HepG2 (cell line): ENCODE data around the gene BMPR1B. TPM values are rescaled to one million over a fixed set of nuclear protein-coding genes. Genes with fewer than 3 reads are reported as not detected.

Experiments
- ATAC-seq: fragments of 200-7000 bp; cut with Tn5 transposase; 3 replicates; pipeline ENCODE4 v1.9.1; 2020; ENCODE audit warnings: mild to moderate bottlenecking, moderate library complexity
- BruUV-seq: library from RNA; stranded (reverse); fragments of 400-500 nt; replicated peaks from 2 replicates; lab custom pipeline; 2021; lab: Mats Ljungman, UMichigan
- CTCF ChIA-PET: fragments of 300-600 bp; formaldehyde crosslinking; extraction: SDS; loops from one replicate; lab custom pipeline; 2021; ENCODE audit warnings: low total read pairs, inconsistent platforms, low intra/inter-chr PET ratio; lab: Yijun Ruan, JAX
- POLR2A ChIA-PET: fragments of 350-600 bp; sonication (Branson Sonifier 250); formaldehyde crosslinking; loops from one replicate; lab custom pipeline; 2020; ENCODE audit warnings: antibody characterized with exemption, inconsistent platforms; lab: Yijun Ruan, JAX
- DNase-seq: peaks from one replicate; pipeline ENCODE4 v3.0.0-alpha.2; 2015; ENCODE audit warnings: low spot score
- FAIRE-seq: peaks from 3 replicates; lab custom pipeline; 2011; peaks lifted over from hg19 to GRCh38; lab: Jason Lieb, UNC
- H2AFZ ChIP-seq: one replicate; pipeline ENCODE4 v1.6.1; 2011; ENCODE audit warnings: low read length, inconsistent platforms
- H3K27ac ChIP-seq: fragments of 300-600 bp; 3 replicates; pipeline ENCODE4 v1.8.0; 2011; ENCODE audit warnings: mixed run types, mild to moderate bottlenecking, mixed read lengths, low read length, inconsistent platforms; ENCODE audit not compliant: insufficient read depth; ENCODE audit errors: extremely low read length
- H3K27me3 ChIP-seq, 2 experiments: fragments of 200-600 bp in 1 of 2; 2 replicates in 1 of 2; 3 replicates in 1 of 2; pipeline versions ENCODE4 v1.6.0 to v1.8.0; 2011; ENCODE audit warnings: low read length in 2 of 2, mild to moderate bottlenecking in 2 of 2, moderate library complexity in 2 of 2, inconsistent platforms in 1 of 2; ENCODE audit not compliant: insufficient read depth in 2 of 2, control insufficient read depth in 1 of 2
- H3K36me3 ChIP-seq, 2 experiments: fragments of 200-600 bp in 1 of 2; replicated peaks in 1 of 2; 2 replicates in 1 of 2; 3 replicates in 1 of 2; pipeline versions ENCODE4 v1.5.1 to v1.8.0; 2011; ENCODE audit warnings: low read length in 2 of 2, inconsistent platforms in 1 of 2; ENCODE audit not compliant: insufficient read depth in 2 of 2, control insufficient read depth in 1 of 2
- H3K4me1 ChIP-seq: 2 replicates; pipeline ENCODE4 v1.5.1; 2012; ENCODE audit warnings: low read length, inconsistent platforms; ENCODE audit not compliant: insufficient read depth
- H3K4me2 ChIP-seq: 2 replicates; pipeline ENCODE4 v1.6.0; 2011; ENCODE audit warnings: low read depth, low read length, inconsistent platforms
- H3K4me3 ChIP-seq, 3 experiments: fragments of 200-600 bp in 1 of 3; sonication (generic), shearing (Covaris generic) in 1 of 3; replicated peaks in 1 of 3; 2 replicates each; pipeline ENCODE4 v1.5.1; 2011 to 2016; ENCODE audit warnings: low read length in 3 of 3, inconsistent platforms in 2 of 3, low read depth in 2 of 3, mild to moderate bottlenecking in 2 of 3, control low read depth in 1 of 3, mixed read lengths in 1 of 3; ENCODE audit not compliant: insufficient read depth in 1 of 3
- H3K79me2 ChIP-seq: one replicate; pipeline ENCODE4 v1.6.1; 2011; ENCODE audit warnings: low read length, inconsistent platforms; ENCODE audit not compliant: insufficient read depth
- H3K9ac ChIP-seq: 2 replicates; pipeline ENCODE4 v1.6.0; 2011; ENCODE audit warnings: mild to moderate bottlenecking, low read depth, low read length, inconsistent platforms; ENCODE audit not compliant: insufficient read depth
- H3K9me3 ChIP-seq: 2 replicates; pipeline ENCODE4 v1.5.1; 2012; ENCODE audit warnings: mild to moderate bottlenecking, low read length
- H4K20me1 ChIP-seq: 2 replicates; pipeline ENCODE4 v1.6.0; 2011; ENCODE audit warnings: inconsistent platforms, mild to moderate bottlenecking, low read length, moderate library complexity; ENCODE audit not compliant: insufficient read depth
- ATF1 ChIP-seq: IDR thresholded peaks from 2 replicates; pipeline ENCODE4 v1.6.1; 2016; ENCODE audit warnings: mild to moderate bottlenecking, control low read depth
- BCLAF1 ChIP-seq: fragments of 450-650 bp; IDR thresholded peaks from 2 replicates; pipeline ENCODE4 v1.6.1; 2017; ENCODE audit warnings: mild to moderate bottlenecking
- CBX5 ChIP-seq: sonication (generic); formaldehyde crosslinking; IDR thresholded peaks from 2 replicates; pipeline ENCODE4 v1.4.0; 2020; ENCODE audit warnings: missing genetic modification reagents, borderline replicate concordance
- FLYWCH1 ChIP-seq: sonication (generic); formaldehyde crosslinking; IDR thresholded peaks from 2 replicates; pipeline ENCODE4 v1.8.1; 2023; ENCODE audit warnings: mild to moderate bottlenecking, missing genetic modification reagents
- HOXA5 ChIP-seq: sonication (generic); formaldehyde crosslinking; IDR thresholded peaks from 2 replicates; pipeline ENCODE4 v1.4.0; 2020; ENCODE audit warnings: missing genetic modification reagents
- KLF13 ChIP-seq: sonication (generic); formaldehyde crosslinking; IDR thresholded peaks from 2 replicates; pipeline ENCODE4 v1.4.0; 2020; ENCODE audit warnings: mild to moderate bottlenecking, missing genetic modification reagents
- NFATC3 ChIP-seq: sonication (generic); formaldehyde crosslinking; IDR thresholded peaks from 2 replicates; pipeline ENCODE4 v1.5.1; 2020; ENCODE audit warnings: mild to moderate bottlenecking, missing genetic modification reagents
- PRPF4 ChIP-seq: fragments of 200-400 bp; formaldehyde crosslinking; IDR thresholded peaks from 2 replicates; pipeline ENCODE4 v1.6.1; 2016; ENCODE audit warnings: low read length, low read depth; ENCODE audit not compliant: poor library complexity, severe bottlenecking
- REL ChIP-seq: sonication (generic); formaldehyde crosslinking; conservative IDR thresholded peaks from 2 replicates; pipeline ENCODE4 v1.8.0; 2022; ENCODE audit warnings: mild to moderate bottlenecking, missing genetic modification reagents, moderate library complexity
- RXRB ChIP-seq: IDR thresholded peaks from 2 replicates; pipeline ENCODE4 v1.6.1; 2016; ENCODE audit warnings: borderline replicate concordance, missing genetic modification reagents, missing compliant biosample characterization
- SRF ChIP-seq: IDR thresholded peaks from 2 replicates; pipeline ENCODE4 v1.6.1; 2011; ENCODE audit warnings: mild to moderate bottlenecking, low read depth, low read length, moderate library complexity
- ZNF124 ChIP-seq: sonication (generic); formaldehyde crosslinking; IDR thresholded peaks from 2 replicates; pipeline ENCODE4 v1.4.0; 2020; ENCODE audit warnings: missing genetic modification reagents
- ZNF446 ChIP-seq: sonication (generic); formaldehyde crosslinking; IDR thresholded peaks from 2 replicates; pipeline ENCODE4 v1.5.0; 2020; ENCODE audit warnings: mild to moderate bottlenecking, missing genetic modification reagents
- ZNF562 ChIP-seq: sonication (generic); formaldehyde crosslinking; IDR thresholded peaks from 2 replicates; pipeline ENCODE4 v1.8.0; 2022; ENCODE audit warnings: missing genetic modification reagents, borderline replicate concordance
- WGBS: methylation state at CpG from one replicate; pipeline ENCODE4 v1.1.6; 2017; ENCODE audit warnings: low lambda C conversion rate; 5-methylcytosine and 5-hydroxymethylcytosine counted together
- in situ Hi-C: cut with HindIII; loops from 2 replicates; pipeline ENCODE4 v1.10.0; 2017; ENCODE audit warnings: low pct_unique_long_range_greater_than_20kb; ENCODE audit not compliant: extremely low pct_ligation_motif_present
- intact Hi-C: fragments of 100-400 bp; cut with micrococcal nuclease; formaldehyde crosslinking; loops from one replicate; pipeline ENCODE4 v1.10.0; 2022; ENCODE audit not compliant: unreplicated experiment
- polyA plus RNA-seq, 8 experiments: library from polyadenylated mRNA; depleted of rRNA in 3 of 8; stranded (reverse) in 7 of 8; unstranded in 1 of 8; fragments of >200 nt; fragmentation: Illumina TruSeq in 4 of 8; extraction: Trizol in 4 of 8; gene quantifications; 2 replicates each; pipeline versions ENCODE4 v1.2.1 to v1.2.3, GENCODE V29; 2011 to 2016; ENCODE audit warnings: low read depth in 4 of 8, missing spikeins in 1 of 8, mixed read lengths in 1 of 8; ENCODE audit not compliant: insufficient read depth in 1 of 8
- total RNA-seq, 5 experiments: library from RNA; depleted of rRNA; stranded (reverse); fragments of >200 nt; fragmentation: Illumina TruSeq; extraction: Trizol; gene quantifications; 2 replicates each; pipeline ENCODE4 v1.2.3, GENCODE V29; 2016; ENCODE audit warnings: low read depth in 1 of 5
- TF ChIP-seq, protein P1 (sequence below): IDR thresholded peaks from 2 replicates; pipeline ENCODE4 v1.6.1; 2016
- TF ChIP-seq, protein P2 (sequence below): sonication (generic); formaldehyde crosslinking; IDR thresholded peaks from 2 replicates; pipeline ENCODE4 v1.4.0; 2020; ENCODE audit warnings: mild to moderate bottlenecking, missing genetic modification reagents

Gene BMPR1B
- total and polyA plus RNA-seq, 2 of the 13 experiments (the other 11 are each of a cell fraction or from before 2014, with no cell fraction given) = 0.07 TPM; not detected in 1

- no peak for TF ChIP-seq BCLAF1
- no peak for TF ChIP-seq ZNF446 (CRISPR knock-in tag)
- no peak for TF ChIP-seq HOXA5 (CRISPR knock-in tag)
- TF ChIP-seq ATF1 = no peak
- TF ChIP-seq REL (CRISPR knock-in tag) = no peak
Observed at GRCh38 chr4:95038791-95039190, 281.0 kb downstream of the BMPR1B start (continued).

- TF ChIP-seq CBX5 (CRISPR knock-in tag) (no peak), ZNF124 (no peak), SRF (no peak), PRPF4 (no peak), KLF13 (CRISPR knock-in tag) (no peak), FLYWCH1 (CRISPR knock-in tag) (no peak), RXRB (CRISPR knock-in tag) (no peak), NFATC3 (no peak), ZNF562 (CRISPR knock-in tag) (no peak)
- TF ChIP-seq, protein P1, sequence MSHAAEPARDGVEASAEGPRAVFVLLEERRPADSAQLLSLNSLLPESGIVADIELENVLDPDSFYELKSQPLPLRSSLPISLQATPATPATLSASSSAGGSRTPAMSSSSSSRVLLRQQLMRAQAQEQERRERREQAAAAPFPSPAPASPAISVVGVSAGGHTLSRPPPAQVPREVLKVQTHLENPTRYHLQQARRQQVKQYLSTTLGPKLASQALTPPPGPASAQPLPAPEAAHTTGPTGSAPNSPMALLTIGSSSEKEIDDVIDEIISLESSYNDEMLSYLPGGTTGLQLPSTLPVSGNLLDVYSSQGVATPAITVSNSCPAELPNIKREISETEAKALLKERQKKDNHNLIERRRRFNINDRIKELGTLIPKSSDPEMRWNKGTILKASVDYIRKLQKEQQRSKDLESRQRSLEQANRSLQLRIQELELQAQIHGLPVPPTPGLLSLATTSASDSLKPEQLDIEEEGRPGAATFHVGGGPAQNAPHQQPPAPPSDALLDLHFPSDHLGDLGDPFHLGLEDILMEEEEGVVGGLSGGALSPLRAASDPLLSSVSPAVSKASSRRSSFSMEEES (CRISPR knock-in tag) = no peak
- TF ChIP-seq, protein P2, sequence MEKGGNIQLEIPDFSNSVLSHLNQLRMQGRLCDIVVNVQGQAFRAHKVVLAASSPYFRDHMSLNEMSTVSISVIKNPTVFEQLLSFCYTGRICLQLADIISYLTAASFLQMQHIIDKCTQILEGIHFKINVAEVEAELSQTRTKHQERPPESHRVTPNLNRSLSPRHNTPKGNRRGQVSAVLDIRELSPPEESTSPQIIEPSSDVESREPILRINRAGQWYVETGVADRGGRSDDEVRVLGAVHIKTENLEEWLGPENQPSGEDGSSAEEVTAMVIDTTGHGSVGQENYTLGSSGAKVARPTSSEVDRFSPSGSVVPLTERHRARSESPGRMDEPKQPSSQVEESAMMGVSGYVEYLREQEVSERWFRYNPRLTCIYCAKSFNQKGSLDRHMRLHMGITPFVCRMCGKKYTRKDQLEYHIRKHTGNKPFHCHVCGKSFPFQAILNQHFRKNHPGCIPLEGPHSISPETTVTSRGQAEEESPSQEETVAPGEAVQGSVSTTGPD = no peak
- WGBS = 7% methylated on average over 5 of the region's 5 CpGs
- Histone ChIP-seq H3K4me1 (no peaks in the 10 kb centered on the region), H3K4me2 (no peak overlapping the region), H3K79me2 (no peaks in the 10 kb centered on the region), H4K20me1 (no peaks in the 10 kb centered on the region), H3K9me3 (no peaks in the 10 kb centered on the region), H3K36me3 (no peaks in the 10 kb centered on the region), H3K9ac (no peak overlapping the region), H3K27me3 (no peaks in the 10 kb centered on the region), H2AFZ (no peak overlapping the region), H3K4me3 (no peak overlapping the region), H3K27ac (no peak overlapping the region)
- DNase-seq (no peak), ATAC-seq (no peak), FAIRE-seq (no peak)
- CTCF ChIA-PET = no interaction called here
- intact Hi-C loops (no loop called here), in situ Hi-C loops (no loop called here)
- POLR2A ChIA-PET = no interaction called here
- no TSS peak for BruUV-seq
Observed at GRCh38 chr4:95044324-95044837, 286.6 kb downstream of the BMPR1B start.
